Uterus (tissue), 4 donors: Measurements from ENCODE around the gene PLPP7. TPM values are rescaled to one million over a fixed set of nuclear protein-coding genes. Genes with fewer than 3 reads are reported as not detected.

Source experiments
- DNase-seq, 2 donors: peaks; one replicate each; pipeline ENCODE4 v3.0.0-alpha.2; 2019 to 2020
- H3K27ac ChIP-seq, 2 donors: fragments of 200-600 bp; sonication (generic); 1 replicate in 1 of 2; 2 replicates in 1 of 2; pipeline ENCODE4 v1.5.1; 2016 to 2018
- H3K27me3 ChIP-seq, 2 donors: fragments of 200-600 bp; sonication (generic); one replicate each; pipeline ENCODE4 v1.5.1; 2018 to 2019; ENCODE audit warnings: control low read depth in 1 of 2
- H3K36me3 ChIP-seq, 2 donors: fragments of 200-600 bp; sonication (generic); one replicate each; pipeline ENCODE4 v1.5.1; 2019; ENCODE audit warnings: control low read depth in 1 of 2
- H3K4me1 ChIP-seq, 2 donors: fragments of 200-600 bp; sonication (generic); one replicate each; pipeline ENCODE4 v1.5.1; 2018 to 2019; ENCODE audit warnings: control low read depth in 1 of 2
- H3K4me3 ChIP-seq, 2 donors: fragments of 200-600 bp; sonication (generic); 1 replicate in 1 of 2; 2 replicates in 1 of 2; pipeline ENCODE4 v1.5.1; 2018 to 2019; ENCODE audit warnings: mild to moderate bottlenecking in 1 of 2
- H3K9me3 ChIP-seq, 2 donors: fragments of 200-600 bp; sonication (generic); one replicate each; pipeline ENCODE4 v1.5.1; 2019; ENCODE audit warnings: control low read depth in 1 of 2
- CTCF ChIP-seq, 4 experiments: fragments of 200-600 bp in 2 of 4; fragments of 450-650 bp in 2 of 4; sonication (generic) in 2 of 4; IDR thresholded peaks; one replicate each; pipeline ENCODE4 v1.5.1; 2016 to 2019; ENCODE audit warnings: antibody characterized with exemption in 4 of 4, mild to moderate bottlenecking in 2 of 4, moderate library complexity in 1 of 4
- POLR2A ChIP-seq, 2 donors: fragments of 450-650 bp; IDR thresholded peaks; one replicate each; pipeline ENCODE4 v1.6.1; 2016; ENCODE audit warnings: antibody characterized with exemption in 2 of 2, mild to moderate bottlenecking in 1 of 2, moderate library complexity in 1 of 2
- intact Hi-C: fragments of 100-400 bp; cut with DNase I; formaldehyde crosslinking; loops from one replicate; pipeline ENCODE4 v1.15.1; 2023; ENCODE audit warnings: low total_unique reads
- total RNA-seq, 4 donors: library from RNA; depleted of rRNA in 3 of 4; stranded (reverse); fragments of >200 nt in 3 of 4; gene quantifications; one replicate each; pipeline versions ENCODE4 v1.1.0 to v1.2.4, GENCODE V29; 2014 to 2023
- donor health status: DM: yes; HTN: yes; CAD: no.

PLPP7 gene
- total RNA-seq, 4 donors from 2014 or later = 6.3 to 45.3 (median 8.1) TPM

GRCh38 chr9:131292937-131293336 is 3.4 kb downstream of the PLPP7 start:
- H3K27ac ChIP-seq = no peak overlapping the region
- DNase-seq = no peak
- no peaks in the 10 kb centered on the region for H3K4me1 ChIP-seq
- no peaks in the 10 kb centered on the region for H3K27me3 ChIP-seq
- no peak overlapping the region for H3K4me3 ChIP-seq
- no peaks in the 10 kb centered on the region for H3K9me3 ChIP-seq
- intact Hi-C loops = no loop called here
- no peaks in the 10 kb centered on the region for H3K36me3 ChIP-seq
- no peak for TF ChIP-seq POLR2A (IDR thresholded peaks at IDR 0.05)
- no peak for TF ChIP-seq CTCF (IDR thresholded peaks at IDR 0.05)

- H3K27me3 ChIP-seq = no peaks in the 10 kb centered on the region
- intact Hi-C loops = no loop called here
- no peak for DNase-seq
- H3K4me1 ChIP-seq = no peaks in the 10 kb centered on the region
- TF ChIP-seq POLR2A (IDR thresholded peaks at IDR 0.05) (no peak), CTCF (IDR thresholded peaks at IDR 0.05) (no peak)
- no peak overlapping the region for H3K4me3 ChIP-seq
- H3K36me3 ChIP-seq = no peaks in the 10 kb centered on the region
- H3K9me3 ChIP-seq = no peaks in the 10 kb centered on the region
- H3K27ac ChIP-seq = no peak overlapping the region
These were observed 6.9 kb downstream of the PLPP7 start for GRCh38 chr9:131296460-131296859.

GRCh38 chr9:131296906-131297500 is 7.5 kb downstream of the PLPP7 start:
- Histone ChIP-seq H3K4me3 (no peak overlapping the region), H3K4me1 (no peaks in the 10 kb centered on the region), H3K9me3 (no peaks in the 10 kb centered on the region), H3K27ac (no peak overlapping the region), H3K27me3 (no peaks in the 10 kb centered on the region), H3K36me3 (no peaks in the 10 kb centered on the region)
- DNase-seq = no peak
- intact Hi-C loops = no loop called here
- TF ChIP-seq POLR2A (IDR thresholded peaks at IDR 0.05) (no peak), CTCF (IDR thresholded peaks at IDR 0.05) (no peak)

- no peak for DNase-seq
- no peaks in the 10 kb centered on the region for H3K9me3 ChIP-seq
- no peak overlapping the region for H3K4me3 ChIP-seq
- no peaks in the 10 kb centered on the region for H3K4me1 ChIP-seq
- TF ChIP-seq CTCF (IDR thresholded peaks at IDR 0.05) (no peak), POLR2A (IDR thresholded peaks at IDR 0.05) (no peak)
- H3K27ac ChIP-seq = no peak overlapping the region
- no peaks in the 10 kb centered on the region for H3K36me3 ChIP-seq
- intact Hi-C loops = no loop called here
- H3K27me3 ChIP-seq = no peaks in the 10 kb centered on the region
These were observed 8.4 kb downstream of the PLPP7 start for GRCh38 chr9:131297903-131298302.

GRCh38 chr9:131298341-131298740 is 8.8 kb downstream of the PLPP7 start:
- H3K9me3 ChIP-seq = no peaks in the 10 kb centered on the region
- no peaks in the 10 kb centered on the region for H3K36me3 ChIP-seq
- DNase-seq = no peak
- H3K27me3 ChIP-seq = no peaks in the 10 kb centered on the region
- no peak overlapping the region for H3K4me3 ChIP-seq
- no peak for TF ChIP-seq POLR2A (IDR thresholded peaks at IDR 0.05)
- no peak for TF ChIP-seq CTCF (IDR thresholded peaks at IDR 0.05)
- no peaks in the 10 kb centered on the region for H3K4me1 ChIP-seq
- intact Hi-C loops = no loop called here
- H3K27ac ChIP-seq = no peak overlapping the region
